ENCODE measurements around the gene GPR62. TPM values are rescaled to one million over a fixed set of nuclear protein-coding genes. Genes with fewer than 3 reads are reported as not detected.

GPR62 gene
- total and polyA plus RNA-seq, 9 of the 15 experiments (the other 6 are each of a cell fraction or from before 2014, with no cell fraction given), result not detected

DNA sequence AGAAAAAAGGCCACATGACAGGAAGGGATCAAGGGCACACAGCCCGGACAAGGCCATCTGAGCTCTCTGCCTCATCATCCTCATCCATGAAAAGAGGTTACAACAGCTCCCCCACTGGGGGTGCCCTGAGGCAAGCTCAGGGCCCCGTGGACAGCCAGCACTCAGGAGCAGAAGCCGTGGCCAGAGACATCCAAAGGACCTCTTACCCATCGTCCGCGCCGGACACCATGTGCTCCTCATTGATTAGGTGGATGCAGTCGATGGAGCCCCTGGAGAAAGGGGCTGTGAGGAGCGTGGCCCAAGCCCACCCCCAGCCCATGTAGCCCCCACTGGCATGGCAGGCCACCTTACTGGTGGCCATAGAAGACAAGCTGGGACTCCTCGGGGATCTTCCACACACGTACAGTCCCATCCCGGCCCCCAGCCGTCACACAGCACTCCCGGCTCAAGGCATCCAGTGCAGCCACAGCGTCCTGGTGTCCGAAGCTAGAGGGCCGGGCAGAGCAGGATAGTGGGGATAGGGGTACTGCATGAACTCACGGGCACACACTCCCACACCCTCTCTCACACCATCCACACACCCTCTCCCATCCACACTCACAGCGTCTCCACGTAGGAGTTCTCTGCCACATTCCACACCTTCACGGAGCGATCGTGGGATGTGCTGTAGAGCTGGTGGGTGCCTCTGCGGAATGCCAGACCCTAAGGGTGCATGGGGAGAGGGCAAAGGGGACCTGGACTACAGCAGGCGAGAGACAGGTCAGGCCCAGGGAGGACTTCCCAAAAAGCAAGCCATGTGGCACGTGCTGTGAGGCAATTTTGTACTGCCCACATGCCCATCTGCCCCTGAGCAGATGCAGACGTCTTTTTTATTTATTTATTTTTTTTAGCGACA lies 19.9 kb upstream of the GPR62 start:
- Histone ChIP-seq H3K4me1 (replicated peaks in 1 of 2; ENCODE audit: control insufficient read depth in 2 of 2, insufficient read depth in 2 of 2, low read length in 2 of 2) (peaks cover 5 to 6% of the 10 kb centered on the region in 2 experiments; a peak in 4 of 5 replicates), H3K9me3 (replicated peaks; ENCODE audit: control insufficient read depth, insufficient read depth, low read depth, low read length) (no peaks in the 10 kb centered on the region), H3K36me3 (ENCODE audit: control insufficient read depth, insufficient read depth, low read length) (peaks cover 72% of the 10 kb centered on the region; the same call in 2 of the 3 replicates), H3K9me1 (ENCODE audit: control insufficient read depth, insufficient read depth, low read length) (peaks cover 5% of the 10 kb centered on the region), H3K4me3 (no peak overlapping the region), H3K27me3 (ENCODE audit: control insufficient read depth in 2 of 2, insufficient read depth in 2 of 2, low read length in 2 of 2) (no peaks in the 10 kb centered on the region), H3K27ac (ENCODE audit: extremely low read depth, low read depth, low read length) (no peak overlapping the region), H3K4me2 (ENCODE audit: insufficient read depth, low read length) (no peak overlapping the region), H2AFZ (ENCODE audit: low read depth, low read length) (no peak overlapping the region), H4K20me1 (replicated peaks; ENCODE audit: control insufficient read depth, insufficient read depth, low read length) (no peaks in the 10 kb centered on the region), H3K79me2 (ENCODE audit: control insufficient read depth, insufficient read depth, low read length) (peaks cover 20% of the 10 kb centered on the region), H3K9ac (ENCODE audit: insufficient read depth in 1 of 2, low read depth in 2 of 2, low read length in 2 of 2) (no peak overlapping the region)
- FAIRE-seq (no peak), DNase-seq (ENCODE audit: extremely low read depth in 1 of 4, low spot score in 3 of 4) (no peak), ATAC-seq (no peak)
- ChIA-PET CTCF (ENCODE audit: low intra/inter-chr PET ratio) (no interaction called here), POLR2A (interaction anchor here (0.6 kb wide), 1 partner anchor 306 kb away, joined by 3 read pairs; no protein-coding TSS in a partner anchor)
- peak; percentile 29; the same call in 1 of the 2 replicates for TF ChIP-seq RBFOX2 (IDR thresholded peaks at IDR 0.05; ENCODE audit: low read depth, low read length)
- no peak for TF ChIP-seq ZNF551 (CRISPR knock-in tag; IDR thresholded peaks at IDR 0.05)
- TF ChIP-seq, protein P1, sequence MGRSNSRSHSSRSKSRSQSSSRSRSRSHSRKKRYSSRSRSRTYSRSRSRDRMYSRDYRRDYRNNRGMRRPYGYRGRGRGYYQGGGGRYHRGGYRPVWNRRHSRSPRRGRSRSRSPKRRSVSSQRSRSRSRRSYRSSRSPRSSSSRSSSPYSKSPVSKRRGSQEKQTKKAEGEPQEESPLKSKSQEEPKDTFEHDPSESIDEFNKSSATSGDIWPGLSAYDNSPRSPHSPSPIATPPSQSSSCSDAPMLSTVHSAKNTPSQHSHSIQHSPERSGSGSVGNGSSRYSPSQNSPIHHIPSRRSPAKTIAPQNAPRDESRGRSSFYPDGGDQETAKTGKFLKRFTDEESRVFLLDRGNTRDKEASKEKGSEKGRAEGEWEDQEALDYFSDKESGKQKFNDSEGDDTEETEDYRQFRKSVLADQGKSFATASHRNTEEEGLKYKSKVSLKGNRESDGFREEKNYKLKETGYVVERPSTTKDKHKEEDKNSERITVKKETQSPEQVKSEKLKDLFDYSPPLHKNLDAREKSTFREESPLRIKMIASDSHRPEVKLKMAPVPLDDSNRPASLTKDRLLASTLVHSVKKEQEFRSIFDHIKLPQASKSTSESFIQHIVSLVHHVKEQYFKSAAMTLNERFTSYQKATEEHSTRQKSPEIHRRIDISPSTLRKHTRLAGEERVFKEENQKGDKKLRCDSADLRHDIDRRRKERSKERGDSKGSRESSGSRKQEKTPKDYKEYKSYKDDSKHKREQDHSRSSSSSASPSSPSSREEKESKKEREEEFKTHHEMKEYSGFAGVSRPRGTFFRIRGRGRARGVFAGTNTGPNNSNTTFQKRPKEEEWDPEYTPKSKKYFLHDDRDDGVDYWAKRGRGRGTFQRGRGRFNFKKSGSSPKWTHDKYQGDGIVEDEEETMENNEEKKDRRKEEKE (IDR thresholded peaks at IDR 0.05; ENCODE audit: borderline replicate concordance in 1 of 2, control insufficient read depth in 1 of 2, low read depth in 2 of 2, low read length in 1 of 2), result no peak
- no peak for TF ChIP-seq SMC3 (conservative IDR thresholded peaks at IDR 0.05; ENCODE audit: insufficient read depth, low read depth, low read length)
- WGBS (ENCODE audit: insufficient coverage, low coverage, missing lambda C conversion rate), result 95% methylated on average over 19 of the region's 28 CpGs
- BruUV-seq (replicated peaks), result no TSS peak
- in situ Hi-C loops (cut with MboI), result no loop called here
- intact Hi-C loops (cut with micrococcal nuclease), result no loop called here

Data from K562 (cell line).